ENCODE results near the gene UBE2D2. TPM values are rescaled to one million over a fixed set of nuclear protein-coding genes. Genes with fewer than 3 reads are reported as not detected.

UBE2D2 gene
- total and polyA plus RNA-seq, 2 of the 13 experiments (the other 11 are each of a cell fraction or from before 2014, with no cell fraction given): 79.1 to 109 TPM

DNA sequence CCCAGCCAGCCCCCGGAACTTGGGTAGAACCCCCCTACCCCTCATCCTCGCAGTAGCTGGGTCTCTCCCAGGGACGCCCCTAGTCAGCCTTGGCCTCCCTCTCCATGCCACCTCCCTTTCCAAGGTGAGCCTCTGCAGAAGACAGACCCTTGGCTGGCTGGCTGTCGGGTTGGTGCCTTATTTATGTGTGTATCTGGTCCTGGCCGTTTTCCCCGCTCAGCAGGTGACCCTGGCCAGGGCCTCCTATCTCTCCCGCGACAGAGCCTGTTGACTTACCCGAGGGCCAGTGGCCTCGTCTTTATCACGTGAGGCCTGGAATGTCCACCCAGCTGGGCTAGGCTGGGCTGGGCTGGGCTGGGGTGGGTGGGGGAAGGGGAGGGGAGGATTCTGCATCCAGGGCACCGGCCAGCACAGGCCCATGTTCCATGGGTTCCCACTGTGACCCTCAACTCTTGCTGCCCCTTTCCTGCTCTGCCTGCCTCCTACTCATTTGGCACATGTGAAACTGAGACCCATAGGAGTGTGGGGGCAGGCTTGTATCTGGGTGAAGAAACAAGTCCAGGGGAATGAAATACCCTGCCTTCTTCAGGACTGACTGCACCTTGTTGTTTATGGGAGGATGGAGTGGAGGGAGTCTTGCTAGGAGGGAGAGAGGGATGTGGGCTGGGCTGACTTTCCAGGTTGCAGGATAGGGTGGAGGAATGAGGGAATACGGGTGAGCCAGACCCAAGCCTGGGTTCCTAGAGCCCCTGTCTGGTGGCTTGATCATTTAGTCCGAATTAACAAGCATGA lies 90.1 kb downstream of the UBE2D2 start (continued):
- TF ChIP-seq, protein P1, sequence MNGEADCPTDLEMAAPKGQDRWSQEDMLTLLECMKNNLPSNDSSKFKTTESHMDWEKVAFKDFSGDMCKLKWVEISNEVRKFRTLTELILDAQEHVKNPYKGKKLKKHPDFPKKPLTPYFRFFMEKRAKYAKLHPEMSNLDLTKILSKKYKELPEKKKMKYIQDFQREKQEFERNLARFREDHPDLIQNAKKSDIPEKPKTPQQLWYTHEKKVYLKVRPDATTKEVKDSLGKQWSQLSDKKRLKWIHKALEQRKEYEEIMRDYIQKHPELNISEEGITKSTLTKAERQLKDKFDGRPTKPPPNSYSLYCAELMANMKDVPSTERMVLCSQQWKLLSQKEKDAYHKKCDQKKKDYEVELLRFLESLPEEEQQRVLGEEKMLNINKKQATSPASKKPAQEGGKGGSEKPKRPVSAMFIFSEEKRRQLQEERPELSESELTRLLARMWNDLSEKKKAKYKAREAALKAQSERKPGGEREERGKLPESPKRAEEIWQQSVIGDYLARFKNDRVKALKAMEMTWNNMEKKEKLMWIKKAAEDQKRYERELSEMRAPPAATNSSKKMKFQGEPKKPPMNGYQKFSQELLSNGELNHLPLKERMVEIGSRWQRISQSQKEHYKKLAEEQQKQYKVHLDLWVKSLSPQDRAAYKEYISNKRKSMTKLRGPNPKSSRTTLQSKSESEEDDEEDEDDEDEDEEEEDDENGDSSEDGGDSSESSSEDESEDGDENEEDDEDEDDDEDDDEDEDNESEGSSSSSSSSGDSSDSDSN (CRISPR knock-in tag; IDR thresholded peaks at IDR 0.05): no peak
- TF ChIP-seq HOXA5 (CRISPR knock-in tag; IDR thresholded peaks at IDR 0.05) (no peak), ZNF605 (CRISPR knock-in tag; IDR thresholded peaks at IDR 0.05) (no peak; the same call in 1 of the 2 replicates), ARNT (IDR thresholded peaks at IDR 0.05) (no peak), ZSCAN25 (CRISPR knock-in tag; IDR thresholded peaks at IDR 0.05) (no peak), DR1 (CRISPR knock-in tag; IDR thresholded peaks at IDR 0.05) (no peak), ZNF691 (CRISPR knock-in tag; IDR thresholded peaks at IDR 0.05; ENCODE audit: borderline replicate concordance, low read depth) (no peak), MTF2 (CRISPR knock-in tag; IDR thresholded peaks at IDR 0.05; ENCODE audit: borderline replicate concordance) (no peak), KLF16 (CRISPR knock-in tag; IDR thresholded peaks at IDR 0.05) (peak in 1 of 2 experiments; percentile 63; a peak in 2 of 4 replicates), ZBED4 (CRISPR knock-in tag; IDR thresholded peaks at IDR 0.05; ENCODE audit: borderline replicate concordance) (no peak), ZSCAN5A (CRISPR knock-in tag; IDR thresholded peaks at IDR 0.05; ENCODE audit: borderline replicate concordance) (no peak), KDM5A (IDR thresholded peaks at IDR 0.05; ENCODE audit: borderline replicate concordance, low read length) (no peak), HMG20B (CRISPR knock-in tag; conservative IDR thresholded peaks at IDR 0.05) (no peak), ZKSCAN8 (CRISPR knock-in tag; IDR thresholded peaks at IDR 0.05; ENCODE audit: borderline replicate concordance) (peak; percentile 67; the same call in 1 of the 2 replicates), FLYWCH1 (CRISPR knock-in tag; IDR thresholded peaks at IDR 0.05) (no peak), SMAD9 (CRISPR knock-in tag; IDR thresholded peaks at IDR 0.05) (no peak)
- TF ChIP-seq, protein P2, sequence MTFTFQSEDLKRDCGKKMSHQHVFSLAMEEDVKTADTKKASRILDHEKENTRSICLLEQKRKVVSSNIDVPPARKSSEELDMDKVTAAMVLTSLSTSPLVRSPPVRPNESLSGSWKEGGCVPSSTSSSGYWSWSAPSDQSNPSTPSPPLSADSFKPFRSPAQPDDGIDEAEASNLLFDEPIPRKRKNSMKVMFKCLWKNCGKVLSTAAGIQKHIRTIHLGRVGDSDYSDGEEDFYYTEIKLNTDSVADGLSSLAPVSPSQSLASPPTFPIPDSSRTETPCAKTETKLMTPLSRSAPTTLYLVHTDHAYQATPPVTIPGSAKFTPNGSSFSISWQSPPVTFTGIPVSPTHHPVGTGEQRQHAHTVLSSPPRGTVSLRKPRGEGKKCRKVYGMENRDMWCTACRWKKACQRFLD (CRISPR knock-in tag; IDR thresholded peaks at IDR 0.05; ENCODE audit: borderline replicate concordance): no peak
- TF ChIP-seq, protein P3, sequence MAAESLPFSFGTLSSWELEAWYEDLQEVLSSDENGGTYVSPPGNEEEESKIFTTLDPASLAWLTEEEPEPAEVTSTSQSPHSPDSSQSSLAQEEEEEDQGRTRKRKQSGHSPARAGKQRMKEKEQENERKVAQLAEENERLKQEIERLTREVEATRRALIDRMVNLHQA (CRISPR knock-in tag; IDR thresholded peaks at IDR 0.05): no peak
